MM.1S (cell line): ENCODE data around the gene NEK8.

Experiments used
- DNase-seq: peaks from one replicate; pipeline ENCODE4 v3.0.0-alpha.2; 2015
- H2AFZ ChIP-seq: fragments of 300-600 bp; sonication (generic); 2 replicates; pipeline ENCODE4 v1.6.0; 2016; ENCODE audit warnings: antibody characterized with exemption, low read length
- H3F3A ChIP-seq: fragments of 300-600 bp; sonication (generic); 2 replicates; pipeline ENCODE4 v1.6.1; 2016; ENCODE audit warnings: mild to moderate bottlenecking, antibody characterized with exemption, low read length, moderate library complexity, mixed read lengths; ENCODE audit not compliant: insufficient read depth
- H3K27ac ChIP-seq: fragments of 300-600 bp; sonication (generic); 2 replicates; pipeline ENCODE4 v1.5.1; 2016; ENCODE audit warnings: mild to moderate bottlenecking, low read length
- H3K27me3 ChIP-seq: fragments of 300-600 bp; sonication (generic); replicated peaks from 2 replicates; pipeline ENCODE4 v1.6.0; 2016; ENCODE audit warnings: low read length; ENCODE audit not compliant: insufficient read depth
- H3K36me3 ChIP-seq: fragments of 300-600 bp; sonication (generic); replicated peaks from 2 replicates; pipeline ENCODE4 v1.6.1; 2016; ENCODE audit warnings: mild to moderate bottlenecking, low read length, mixed read lengths; ENCODE audit not compliant: insufficient read depth
- H3K4me1 ChIP-seq: fragments of 300-600 bp; sonication (generic); 2 replicates; pipeline ENCODE4 v1.6.1; 2016; ENCODE audit warnings: low read length, mixed read lengths
- H3K4me2 ChIP-seq: fragments of 300-600 bp; sonication (generic); 2 replicates; pipeline ENCODE4 v1.6.0; 2016; ENCODE audit warnings: low read depth, low read length
- H3K4me3 ChIP-seq: fragments of 300-600 bp; sonication (generic); 2 replicates; pipeline ENCODE4 v1.5.1; 2016; ENCODE audit warnings: low read length, mixed read lengths
- H3K79me2 ChIP-seq: fragments of 300-600 bp; sonication (generic); 2 replicates; pipeline ENCODE4 v1.6.1; 2016; ENCODE audit warnings: mixed run types, low read length, mixed read lengths
- H3K9ac ChIP-seq: fragments of 300-600 bp; sonication (generic); 2 replicates; pipeline ENCODE4 v1.6.1; 2016; ENCODE audit warnings: low read length, mixed read lengths
- H3K9me2 ChIP-seq: fragments of 300-600 bp; sonication (generic); replicated peaks from 2 replicates; pipeline ENCODE4 v1.6.1; 2016; ENCODE audit warnings: mild to moderate bottlenecking, low read length, mixed read lengths; ENCODE audit not compliant: insufficient read depth
- H3K9me3 ChIP-seq: fragments of 300-600 bp; sonication (generic); replicated peaks from 2 replicates; pipeline ENCODE4 v1.6.1; 2016; ENCODE audit warnings: mild to moderate bottlenecking, low read length, mixed read lengths; ENCODE audit not compliant: insufficient read depth
- H4K20me1 ChIP-seq: fragments of 300-600 bp; sonication (generic); 2 replicates; pipeline ENCODE4 v1.6.1; 2016; ENCODE audit warnings: mild to moderate bottlenecking, low read length, moderate library complexity, mixed read lengths; ENCODE audit not compliant: insufficient read depth
- EZH2 ChIP-seq: fragments of 300-600 bp; sonication (generic); optimal IDR thresholded peaks from 2 replicates; pipeline ENCODE3; 2017; ENCODE audit warnings: low read depth, mild to moderate bottlenecking, antibody characterized with exemption, low read length, mixed read lengths
- EZH2phosphoT487 ChIP-seq: fragments of 300-600 bp; sonication (generic); IDR thresholded peaks from 2 replicates; pipeline ENCODE4 v1.6.1; 2018; ENCODE audit warnings: antibody characterized with exemption, low read length
- TF ChIP-seq, protein P1 (sequence below): fragments of 300-600 bp; sonication (generic); IDR thresholded peaks from 2 replicates; pipeline ENCODE4 v1.5.1; 2016; ENCODE audit warnings: antibody characterized with exemption, low read length, mixed read lengths

Gene NEK8

GRCh38 chr17:28700278-28700677 lies 28.3 kb upstream of the NEK8 start:
- Histone ChIP-seq H2AFZ (no peak overlapping the region), H3K9me2 (no peaks in the 10 kb centered on the region), H3K4me1 (no peaks in the 10 kb centered on the region), H4K20me1 (no peaks in the 10 kb centered on the region), H3K27ac (no peak overlapping the region), H3K36me3 (peaks cover 9% of the 10 kb centered on the region), H3K4me2 (no peak overlapping the region), H3K79me2 (no peaks in the 10 kb centered on the region), H3K4me3 (no peak overlapping the region), H3K9me3 (no peaks in the 10 kb centered on the region), H3K27me3 (no peaks in the 10 kb centered on the region), H3F3A (no peaks in the 10 kb centered on the region), H3K9ac (no peak overlapping the region)
- DNase-seq = no peak
- no peak for TF ChIP-seq EZH2phosphoT487
- TF ChIP-seq EZH2 = no peak
- TF ChIP-seq, protein P1, sequence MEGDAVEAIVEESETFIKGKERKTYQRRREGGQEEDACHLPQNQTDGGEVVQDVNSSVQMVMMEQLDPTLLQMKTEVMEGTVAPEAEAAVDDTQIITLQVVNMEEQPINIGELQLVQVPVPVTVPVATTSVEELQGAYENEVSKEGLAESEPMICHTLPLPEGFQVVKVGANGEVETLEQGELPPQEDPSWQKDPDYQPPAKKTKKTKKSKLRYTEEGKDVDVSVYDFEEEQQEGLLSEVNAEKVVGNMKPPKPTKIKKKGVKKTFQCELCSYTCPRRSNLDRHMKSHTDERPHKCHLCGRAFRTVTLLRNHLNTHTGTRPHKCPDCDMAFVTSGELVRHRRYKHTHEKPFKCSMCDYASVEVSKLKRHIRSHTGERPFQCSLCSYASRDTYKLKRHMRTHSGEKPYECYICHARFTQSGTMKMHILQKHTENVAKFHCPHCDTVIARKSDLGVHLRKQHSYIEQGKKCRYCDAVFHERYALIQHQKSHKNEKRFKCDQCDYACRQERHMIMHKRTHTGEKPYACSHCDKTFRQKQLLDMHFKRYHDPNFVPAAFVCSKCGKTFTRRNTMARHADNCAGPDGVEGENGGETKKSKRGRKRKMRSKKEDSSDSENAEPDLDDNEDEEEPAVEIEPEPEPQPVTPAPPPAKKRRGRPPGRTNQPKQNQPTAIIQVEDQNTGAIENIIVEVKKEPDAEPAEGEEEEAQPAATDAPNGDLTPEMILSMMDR = no peak

DNA sequence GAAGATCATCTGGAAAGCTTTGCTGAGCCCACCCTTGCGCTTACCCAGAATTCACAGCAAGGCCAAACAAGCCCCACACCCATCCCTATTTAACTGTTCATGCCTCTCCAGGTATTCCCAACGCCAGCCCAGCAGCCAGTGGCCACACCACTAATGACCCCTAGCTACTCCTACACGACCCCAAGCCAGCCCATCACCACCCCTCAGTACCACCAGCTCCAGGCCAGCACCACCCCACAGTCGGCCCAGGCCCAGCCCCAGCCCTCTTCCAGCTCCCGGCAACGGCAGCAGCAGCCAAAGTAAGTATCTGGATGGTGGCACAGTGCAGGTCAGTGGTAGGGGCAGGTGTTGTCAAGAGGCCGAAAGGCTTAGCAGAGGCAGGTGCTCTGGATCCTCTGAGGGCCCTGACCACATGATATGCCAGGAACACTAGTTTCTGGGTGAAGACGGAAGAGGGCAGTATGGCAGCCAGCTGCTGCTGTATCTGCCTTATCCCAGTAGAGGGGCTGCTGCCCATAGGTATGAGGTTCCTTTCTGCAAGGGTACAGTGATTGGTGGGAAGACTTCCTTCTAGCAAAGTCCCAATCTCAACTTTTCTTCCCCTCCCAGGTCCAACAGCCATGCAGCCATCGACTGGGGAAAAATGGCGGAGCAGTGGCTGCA lies 27.6 kb upstream of the NEK8 start:
- Histone ChIP-seq H3K27ac (no peak overlapping the region), H3K9me3 (no peaks in the 10 kb centered on the region), H3K9ac (no peak overlapping the region), H3K9me2 (no peaks in the 10 kb centered on the region), H3K27me3 (no peaks in the 10 kb centered on the region), H3K4me3 (no peak overlapping the region), H3K4me1 (no peaks in the 10 kb centered on the region), H4K20me1 (no peaks in the 10 kb centered on the region), H2AFZ (no peak overlapping the region), H3K79me2 (no peaks in the 10 kb centered on the region), H3K4me2 (no peak overlapping the region), H3F3A (no peaks in the 10 kb centered on the region), H3K36me3 (peaks cover 9% of the 10 kb centered on the region)
- DNase-seq = no peak
- TF ChIP-seq EZH2 (no peak), EZH2phosphoT487 (no peak)
- TF ChIP-seq, protein P1 = no peak

DNA sequence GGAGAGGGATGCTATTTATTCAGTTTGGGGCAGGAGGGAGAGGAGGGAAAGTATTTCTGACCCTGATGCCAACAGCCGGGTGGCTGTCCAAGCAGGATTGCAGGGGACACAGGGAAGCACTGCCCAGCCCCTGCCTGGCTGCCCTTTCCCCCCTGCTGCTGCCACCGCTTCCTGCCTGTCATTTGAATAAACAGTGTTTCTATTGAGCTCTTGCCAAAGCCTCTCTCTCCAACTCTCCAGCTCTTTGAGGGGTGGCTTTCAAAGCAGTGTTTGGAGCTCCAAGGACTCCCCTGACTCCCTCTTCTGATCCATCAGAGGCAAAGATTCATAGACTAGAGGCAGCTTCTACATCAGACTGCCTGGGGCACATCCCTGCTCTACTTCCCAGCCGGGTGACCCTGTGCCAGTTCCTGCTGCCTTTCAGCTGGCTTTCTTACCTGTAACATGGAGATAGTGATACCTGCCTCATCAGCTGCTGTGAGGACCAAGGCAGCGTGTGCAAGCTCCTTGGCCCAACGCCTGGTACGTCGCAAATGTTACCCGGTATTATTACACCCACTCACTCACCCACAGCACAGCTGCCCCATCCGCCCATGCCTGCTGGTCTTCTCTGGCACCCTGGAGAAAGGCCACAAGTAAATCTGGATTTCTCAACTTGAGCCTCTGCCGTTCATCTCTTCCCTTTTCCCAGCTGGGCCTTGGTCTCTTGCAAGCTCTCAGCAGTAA lies 26.4 kb upstream of the NEK8 start:
- no peaks in the 10 kb centered on the region for H4K20me1 ChIP-seq

More for the DNA sequence above, 26.4 kb upstream of the NEK8 start:
- Histone ChIP-seq H3K4me1 (no peaks in the 10 kb centered on the region), H3K9ac (no peak overlapping the region), H2AFZ (no peak overlapping the region), H3K27ac (no peak overlapping the region), H3K9me2 (no peaks in the 10 kb centered on the region), H3K9me3 (no peaks in the 10 kb centered on the region), H3K4me2 (no peak overlapping the region), H3K4me3 (no peak overlapping the region), H3K27me3 (no peaks in the 10 kb centered on the region), H3F3A (no peaks in the 10 kb centered on the region), H3K79me2 (no peaks in the 10 kb centered on the region), H3K36me3 (peaks cover 9% of the 10 kb centered on the region)
- no peak for TF ChIP-seq EZH2phosphoT487
- TF ChIP-seq, protein P1 = no peak
- TF ChIP-seq EZH2 = no peak
- no peak for DNase-seq
